Anterior cingulate cortex (tissue), 58 donors: ENCODE results near the gene CTPS1.

Experiments used
- DNase-seq, 58 donors: peaks; one replicate each; lab custom pipeline; 2025; lab: John Stamatoyannopoulos, UW

CTPS1 gene

DNA sequence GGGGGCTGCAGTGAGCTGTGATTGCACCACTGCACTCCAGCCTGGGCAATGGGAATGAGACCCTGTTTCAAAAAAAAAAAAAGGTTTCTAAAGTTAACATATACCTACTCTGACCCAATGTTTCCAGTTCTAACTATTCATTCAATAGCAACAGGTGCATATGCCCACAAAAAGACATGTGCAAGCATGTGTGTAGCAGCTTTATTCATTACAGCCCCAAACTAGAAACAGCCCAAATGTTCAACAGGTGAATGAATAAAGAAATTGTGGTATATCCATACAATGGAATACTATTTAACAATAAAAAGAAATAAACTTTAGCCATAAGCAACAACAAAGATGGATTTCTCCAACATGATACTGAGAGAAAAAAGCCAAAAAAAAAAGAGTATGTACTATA lies 21.3 kb upstream of the CTPS1 start:
- no peak for DNase-seq

DNA sequence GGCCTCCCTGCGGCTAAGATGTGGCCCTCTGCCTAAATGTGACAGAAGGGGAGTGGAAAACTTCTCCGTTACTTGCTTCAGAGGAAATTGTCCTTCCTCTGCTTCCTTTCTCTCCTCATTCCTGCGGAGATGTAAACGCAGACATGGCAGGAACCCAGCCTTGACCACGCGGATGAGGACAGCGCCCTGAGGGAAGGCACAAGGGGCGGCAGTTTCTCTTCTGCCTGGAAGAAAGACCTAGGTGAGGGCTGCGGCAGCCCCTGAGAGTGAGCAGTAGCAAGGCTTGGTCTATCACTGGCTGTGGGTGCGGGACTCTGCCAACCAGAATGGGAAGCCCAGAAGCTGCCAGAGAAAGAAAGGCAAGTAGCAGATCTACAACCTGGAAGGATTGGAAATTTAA lies 14.0 kb upstream of the CTPS1 start:
- DNase-seq, result no peak

DNA sequence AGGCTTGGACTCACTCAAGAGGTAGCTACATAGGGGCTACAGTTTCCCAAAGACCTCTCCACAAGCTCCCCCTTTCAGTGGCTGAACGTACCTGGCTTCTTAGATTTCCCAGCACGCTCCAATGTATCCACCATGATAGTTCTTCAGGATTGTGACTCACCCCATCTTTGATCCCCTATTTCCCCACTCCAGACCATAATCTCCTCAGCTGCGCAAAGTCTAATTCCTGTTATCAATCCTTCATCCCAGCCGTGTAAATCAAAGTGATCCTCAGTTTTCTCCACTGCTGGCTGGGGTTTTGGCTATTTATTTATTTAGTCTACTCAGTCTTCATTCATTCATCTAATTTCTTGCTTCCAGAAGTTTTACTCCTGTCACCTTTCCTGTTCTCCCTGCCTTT lies 13.1 kb upstream of the CTPS1 start:
- no peak for DNase-seq

DNA sequence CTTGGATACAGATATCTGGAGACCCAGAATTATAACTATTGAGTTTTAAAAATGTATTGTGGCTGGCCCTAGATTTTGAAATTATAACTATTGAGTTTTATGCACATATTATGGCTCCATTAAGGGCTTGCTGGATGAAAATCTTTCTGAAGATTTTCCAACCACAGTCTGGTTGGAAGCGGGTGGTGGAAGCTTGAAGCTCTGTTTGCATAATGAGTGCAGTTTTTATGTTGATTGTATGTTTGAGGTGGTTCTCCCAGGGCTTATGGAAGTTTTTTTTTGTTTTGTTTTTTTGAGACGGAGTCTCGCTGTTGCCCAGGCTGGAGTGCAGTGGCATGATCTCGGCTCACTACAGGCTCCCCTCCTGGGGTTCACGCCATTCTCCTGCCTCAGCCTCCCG lies 10.1 kb upstream of the CTPS1 start:
- DNase-seq, result no peak

DNA sequence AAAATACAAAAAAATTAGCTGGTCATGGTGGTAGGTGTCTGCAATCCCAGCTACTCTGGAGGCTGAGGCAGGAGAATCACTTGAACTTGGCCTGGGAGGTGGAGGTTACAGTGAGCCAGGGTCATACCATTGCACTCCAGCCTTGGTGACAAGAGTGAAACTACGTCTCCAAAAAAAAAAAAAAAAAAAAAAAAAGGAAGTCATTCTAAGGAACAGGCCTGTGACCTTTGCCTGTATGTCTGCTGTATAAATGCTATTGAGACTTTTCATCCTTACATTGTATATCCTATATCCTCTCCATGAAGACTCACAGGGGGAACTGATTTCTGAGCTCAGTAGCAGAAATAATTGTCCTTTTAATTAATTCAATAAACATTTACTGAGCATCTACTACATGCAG lies 7.5 kb upstream of the CTPS1 start:
- DNase-seq, result no peak

DNA sequence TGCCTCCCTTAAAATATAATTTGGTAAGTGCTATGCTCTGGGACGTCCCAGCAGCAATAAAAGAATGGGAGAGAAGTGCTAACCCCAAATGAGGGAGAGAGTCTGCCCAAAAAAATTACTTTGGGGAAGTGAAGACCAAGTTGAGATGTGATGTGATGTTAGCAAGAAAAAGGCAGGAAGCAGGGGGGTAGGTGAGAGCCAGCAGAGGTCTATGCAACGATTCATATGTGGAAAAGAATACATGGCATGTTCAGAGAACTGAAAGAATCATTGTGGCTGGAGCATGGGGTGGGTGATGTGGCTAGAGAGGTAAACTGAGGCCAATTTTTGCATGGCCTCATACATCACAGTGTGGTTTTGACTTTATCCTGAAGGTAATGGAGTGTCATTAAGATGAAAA lies 5.6 kb upstream of the CTPS1 start:
- DNase-seq, result no peak

DNA sequence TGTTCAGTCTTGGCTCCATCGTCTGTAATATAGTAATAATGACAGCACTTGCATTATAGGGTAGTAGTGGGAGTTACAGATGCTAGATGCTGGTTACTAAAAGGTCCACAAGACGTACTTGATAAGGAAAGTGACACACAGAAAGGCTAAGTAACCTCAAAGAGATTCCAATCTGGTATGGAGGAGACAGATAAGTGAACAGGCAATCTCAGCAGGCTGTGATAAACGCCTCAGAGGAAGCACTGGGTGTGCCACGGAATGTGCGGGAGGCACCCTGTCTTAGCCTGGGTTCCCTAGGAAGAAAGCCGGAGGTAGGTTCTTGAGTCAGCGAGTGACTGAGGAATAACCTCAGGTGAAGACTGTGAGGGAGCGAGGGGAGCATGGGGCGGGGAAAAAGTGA lies 4.6 kb upstream of the CTPS1 start:
- no peak for DNase-seq

DNA sequence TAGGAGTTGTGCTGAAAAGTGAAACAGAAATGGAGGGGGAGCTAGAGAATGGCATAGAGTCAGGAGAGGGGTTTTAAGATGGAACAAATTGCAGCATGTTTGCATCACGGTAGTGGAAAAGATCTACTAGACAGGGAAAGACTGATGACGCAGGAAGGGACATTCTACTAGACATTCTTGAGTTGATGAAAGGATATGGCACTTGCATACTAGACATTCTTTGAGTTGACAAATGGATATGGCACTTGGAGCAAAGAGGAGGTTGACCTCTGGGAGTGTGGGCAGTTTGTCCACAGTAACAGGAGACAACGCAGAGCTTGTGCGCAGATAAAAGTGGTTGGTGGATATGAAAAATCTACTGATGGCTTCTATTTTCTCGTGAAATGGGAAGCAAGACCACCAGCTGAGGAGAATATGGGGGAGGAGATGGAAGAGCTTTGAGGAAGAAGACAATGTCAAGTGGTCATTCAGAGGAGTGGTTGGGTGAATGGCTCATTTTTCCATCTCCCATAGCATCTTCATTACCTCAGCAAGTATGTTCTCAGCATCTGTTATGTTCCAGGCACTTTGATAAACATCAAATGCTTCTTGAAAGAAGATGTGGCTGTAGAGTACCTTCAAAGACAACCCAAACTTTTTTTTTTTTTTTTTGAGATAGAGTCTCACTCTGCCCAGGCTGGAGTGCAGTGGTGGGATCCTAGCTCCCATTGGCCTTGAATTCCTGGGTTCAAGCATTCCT lies 2.4 kb upstream of the CTPS1 start:
- no peak for DNase-seq

DNA sequence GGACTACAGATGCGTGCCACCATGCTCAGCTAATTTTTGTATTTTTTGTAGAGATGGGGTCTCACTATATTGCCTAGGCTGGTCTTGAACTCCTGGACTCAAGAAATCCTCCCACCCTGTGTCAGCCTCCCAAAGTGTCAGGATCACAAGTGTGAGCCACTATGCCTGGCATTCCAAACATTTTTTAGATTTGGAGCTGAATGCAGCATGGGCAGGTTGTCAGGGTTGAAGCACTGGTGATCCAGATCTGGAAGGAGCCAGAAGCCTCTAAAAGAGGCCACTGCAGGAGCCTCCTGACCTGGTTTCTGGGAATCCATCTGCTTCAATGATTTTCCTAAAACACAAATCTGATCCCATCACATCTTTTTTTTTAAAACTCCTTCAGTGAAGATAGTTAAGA lies 1.8 kb upstream of the CTPS1 start:
- no peak for DNase-seq

DNA sequence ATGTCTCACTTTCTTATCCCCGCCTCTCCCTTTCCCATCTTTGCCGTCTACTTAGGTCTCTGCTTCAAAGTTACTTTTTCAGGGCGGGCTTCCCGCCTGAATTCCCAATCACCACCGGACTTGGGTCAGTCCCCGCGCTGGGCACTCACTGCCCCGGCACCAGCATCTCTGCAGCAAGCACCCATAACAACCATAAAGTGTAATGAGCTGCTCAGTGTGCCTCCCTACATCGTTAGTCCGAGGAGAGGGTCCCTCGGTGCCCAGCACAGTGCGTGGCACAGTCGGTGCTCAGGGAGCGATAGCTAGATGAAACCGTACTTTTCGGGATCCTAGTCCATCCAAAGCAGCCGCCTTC lies 633 bp upstream of the CTPS1 start:
- peak in 1 of 58 donors; percentile 53 for DNase-seq

DNA sequence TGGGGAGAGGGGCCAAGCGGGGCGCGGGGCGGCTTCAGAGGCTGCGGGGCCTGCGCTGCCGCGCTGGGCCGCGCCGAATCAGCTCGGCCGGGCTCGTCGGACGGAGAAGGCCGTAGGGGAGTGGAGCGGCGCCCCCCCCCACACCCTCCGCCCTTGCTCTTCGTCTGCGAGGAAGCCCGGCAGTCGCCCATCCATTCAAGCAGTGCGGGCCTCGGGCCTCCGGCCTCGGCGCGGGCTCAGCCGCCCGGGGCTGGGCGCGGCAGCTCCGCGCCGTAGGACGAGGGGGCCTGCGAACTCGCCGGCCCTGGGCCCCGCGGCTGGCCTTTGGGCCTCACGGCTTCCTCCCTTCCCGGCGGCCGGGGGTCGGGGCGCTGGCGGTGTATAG lies 564 bp downstream of the CTPS1 start:
- peak in 3 of 58 donors; percentile 30 to 43 (median 33) for DNase-seq

DNA sequence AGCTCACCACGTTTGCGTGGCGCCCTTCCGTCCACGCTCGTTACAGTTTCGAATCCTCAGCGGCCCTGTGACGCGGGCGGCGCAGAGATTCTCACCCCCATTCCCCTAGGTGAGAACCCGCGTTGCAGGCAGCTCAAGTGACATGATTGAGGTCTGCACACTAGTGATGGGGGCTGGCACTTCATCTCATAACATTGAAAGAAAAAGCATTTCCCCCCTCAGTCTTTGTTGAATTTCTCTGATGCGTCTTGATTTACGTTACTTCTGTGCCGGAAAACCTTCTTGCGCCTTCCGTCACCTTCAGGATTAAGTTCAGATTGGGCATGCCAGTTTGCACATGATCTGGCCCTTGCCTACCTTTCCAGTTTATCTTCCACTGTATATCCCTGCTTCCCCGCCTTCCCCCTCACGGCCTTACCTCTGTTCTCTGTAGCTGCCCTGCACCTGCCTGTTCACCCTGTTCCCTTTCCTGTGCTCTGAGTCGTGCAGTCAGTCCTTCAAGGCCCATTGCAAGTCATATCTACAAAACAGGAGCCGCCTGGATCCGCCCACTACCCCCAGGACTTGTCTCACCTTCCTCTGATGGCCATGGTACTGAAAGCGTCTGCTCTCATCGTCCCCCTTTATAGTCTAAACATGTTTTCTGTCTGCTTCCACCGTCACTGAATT lies 1.1 kb downstream of the CTPS1 start:
- DNase-seq, result peak in 10 of 58 donors; percentile 3 to 48 (median 20)

DNA sequence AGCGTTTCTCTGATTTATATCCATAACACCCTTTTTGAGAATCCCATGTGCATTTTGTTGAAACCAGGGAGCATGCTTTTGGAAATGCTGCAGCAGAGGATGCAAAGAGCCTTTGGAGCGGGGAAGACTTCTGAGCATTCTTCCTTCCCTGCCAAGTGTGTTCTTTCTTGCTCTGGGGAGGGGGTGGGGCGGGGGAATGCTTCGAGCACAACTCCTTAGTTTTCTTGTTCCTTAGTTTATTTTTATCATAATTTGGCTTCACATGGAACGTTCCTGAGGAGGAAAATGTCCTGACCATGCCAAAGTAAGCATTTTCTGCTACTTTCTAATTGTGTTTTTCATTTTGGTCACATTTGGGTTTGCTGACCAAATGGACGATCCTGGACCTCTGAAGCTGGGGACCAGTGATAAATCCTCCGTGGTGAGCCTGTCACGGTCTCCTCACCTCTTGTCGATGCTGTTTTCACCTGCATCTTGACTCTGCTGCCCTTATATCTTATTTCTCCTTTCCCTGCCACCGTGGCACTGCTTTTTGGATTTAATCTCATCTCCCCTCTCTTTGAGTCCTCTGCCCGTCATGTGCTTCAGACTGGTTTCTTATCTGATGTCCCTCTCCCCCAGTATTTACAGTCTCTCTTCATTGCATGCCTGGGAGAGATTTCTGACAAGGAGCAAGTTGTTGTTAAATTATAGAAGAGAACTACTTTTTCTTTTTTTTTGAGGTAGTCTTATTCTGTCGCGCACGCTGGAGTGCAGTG lies 2.4 kb downstream of the CTPS1 start:
- DNase-seq, result no peak

DNA sequence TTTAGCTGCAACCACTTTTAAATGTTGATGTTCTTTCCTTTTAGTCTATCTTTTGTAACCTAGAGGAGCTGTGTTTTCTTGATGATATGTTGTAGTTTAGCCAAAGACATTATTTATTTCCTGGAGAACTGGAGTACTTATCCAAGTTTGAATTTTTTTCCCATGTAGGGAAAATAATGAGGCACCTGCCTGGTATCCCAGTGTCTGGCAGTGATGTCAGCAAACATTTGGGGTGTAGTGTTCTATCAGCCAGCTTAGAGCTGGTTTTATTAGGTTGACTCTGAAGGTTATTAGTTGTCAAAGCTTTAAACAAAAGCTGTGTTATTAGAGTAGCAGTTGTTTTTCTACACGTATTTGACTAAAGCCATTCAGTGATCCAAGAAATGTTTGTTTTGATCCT lies 3.2 kb downstream of the CTPS1 start:
- DNase-seq, result no peak

DNA sequence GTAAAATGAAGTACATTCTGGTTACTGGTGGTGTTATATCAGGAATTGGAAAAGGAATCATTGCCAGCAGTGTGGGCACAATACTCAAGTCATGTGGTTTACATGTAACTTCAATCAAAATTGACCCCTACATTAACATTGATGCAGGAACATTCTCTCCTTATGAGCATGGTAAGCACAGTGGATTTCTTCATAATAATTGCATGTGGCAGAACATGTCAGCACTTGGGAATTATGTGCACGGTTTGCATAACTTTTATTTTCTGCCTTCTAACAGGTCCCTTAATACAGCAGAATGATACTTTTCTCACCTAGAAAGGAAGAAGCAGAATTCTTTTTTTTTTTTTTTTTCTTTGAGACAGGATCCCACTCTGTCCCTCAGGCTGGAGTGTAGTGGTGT lies 3.8 kb downstream of the CTPS1 start:
- DNase-seq, result no peak

DNA sequence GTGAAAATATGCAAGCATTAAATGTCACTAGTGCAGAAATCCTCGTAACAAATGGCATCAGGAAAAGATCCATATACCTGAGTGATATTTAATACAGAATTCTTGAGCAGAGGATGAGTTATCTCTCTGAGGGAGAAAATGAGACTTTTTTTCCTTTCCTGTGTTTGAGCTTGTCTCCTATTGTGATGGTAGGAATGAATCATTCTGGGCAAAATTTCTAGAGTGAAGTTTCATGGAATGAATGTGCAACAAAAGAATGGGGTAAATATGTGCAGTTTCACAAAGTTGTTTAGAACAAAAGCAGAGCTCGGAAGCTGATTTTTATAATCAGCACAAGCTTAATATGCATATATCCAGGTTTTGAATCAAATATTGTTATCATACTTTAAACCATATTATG lies 4.6 kb downstream of the CTPS1 start:
- DNase-seq, result no peak

DNA sequence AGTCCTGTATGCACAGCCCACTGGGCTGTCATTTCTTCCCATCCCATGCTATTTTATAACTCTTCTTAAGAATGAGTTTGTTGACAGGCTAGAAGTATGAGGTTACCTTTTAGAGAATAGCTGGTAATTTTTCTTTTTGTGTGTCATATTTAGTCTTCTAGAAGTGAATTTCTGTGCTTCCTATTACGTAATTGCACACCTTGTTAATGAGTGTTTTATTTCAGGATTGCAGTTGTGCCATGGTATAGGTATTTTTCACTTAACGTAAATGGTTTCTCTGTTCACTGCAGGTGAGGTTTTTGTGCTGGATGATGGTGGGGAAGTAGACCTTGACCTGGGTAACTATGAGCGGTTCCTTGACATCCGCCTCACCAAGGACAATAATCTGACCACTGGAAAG lies 5.0 kb downstream of the CTPS1 start:
- no peak for DNase-seq

DNA sequence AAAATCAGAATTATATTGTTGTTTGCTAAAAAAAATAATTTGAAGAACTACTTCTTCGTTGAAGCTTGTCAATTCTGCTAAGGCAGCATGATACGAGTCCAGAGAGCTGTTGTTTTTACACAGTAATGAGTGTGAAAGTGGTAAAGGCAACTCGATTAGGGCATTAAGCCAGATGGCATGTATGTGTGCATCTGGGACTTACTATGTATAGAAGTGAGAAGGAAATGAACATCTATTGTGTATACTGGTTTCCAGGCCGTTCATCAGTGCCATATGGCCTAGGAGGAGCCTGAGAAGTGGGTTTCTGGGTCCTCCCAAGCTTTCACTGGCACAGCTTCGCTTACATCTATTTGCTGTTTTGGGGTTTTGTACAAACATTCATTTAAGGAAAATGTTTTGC lies 5.7 kb downstream of the CTPS1 start:
- no peak for DNase-seq

DNA sequence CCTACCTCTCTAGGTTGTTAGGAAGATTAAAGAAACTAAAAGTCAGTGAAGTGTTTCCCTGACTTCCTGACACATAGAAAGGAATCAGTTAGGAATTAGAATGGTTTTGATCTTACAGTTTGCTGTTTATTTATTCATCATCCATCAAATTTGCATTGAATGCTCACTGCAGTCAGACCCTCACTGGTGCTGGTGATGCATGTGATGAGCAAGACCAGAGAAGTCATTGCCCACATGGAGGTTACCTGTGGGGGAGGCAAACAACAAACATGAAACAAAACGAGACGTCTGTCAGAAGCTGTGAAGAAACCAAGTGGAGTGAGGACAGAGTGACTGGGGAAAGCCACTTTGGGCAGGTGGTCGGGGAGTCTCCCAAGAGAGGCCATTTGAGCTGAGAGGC lies 6.4 kb downstream of the CTPS1 start:
- no peak for DNase-seq

DNA sequence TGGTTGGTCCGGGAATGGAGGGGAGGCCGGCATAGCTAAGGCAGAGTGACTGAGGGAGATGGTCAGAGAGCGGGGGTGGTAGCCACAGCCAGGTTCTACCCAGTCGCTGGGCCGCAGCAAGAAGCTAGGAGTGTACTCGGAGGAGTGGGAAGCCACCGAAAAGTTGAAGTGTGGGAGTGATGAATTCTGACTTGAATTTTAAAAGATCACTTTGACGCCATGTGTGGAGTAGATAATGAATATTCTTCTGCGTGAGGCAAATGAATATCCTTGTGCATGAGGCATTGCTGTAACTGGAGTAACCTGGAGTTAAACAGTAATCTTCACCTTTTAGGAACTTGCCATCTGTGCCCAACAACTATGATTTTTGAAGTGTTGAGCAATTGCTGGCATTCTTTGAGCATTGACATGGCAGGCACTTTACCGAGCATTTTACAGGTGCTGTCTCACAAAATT lies 6.9 kb downstream of the CTPS1 start:
- no peak for DNase-seq

DNA sequence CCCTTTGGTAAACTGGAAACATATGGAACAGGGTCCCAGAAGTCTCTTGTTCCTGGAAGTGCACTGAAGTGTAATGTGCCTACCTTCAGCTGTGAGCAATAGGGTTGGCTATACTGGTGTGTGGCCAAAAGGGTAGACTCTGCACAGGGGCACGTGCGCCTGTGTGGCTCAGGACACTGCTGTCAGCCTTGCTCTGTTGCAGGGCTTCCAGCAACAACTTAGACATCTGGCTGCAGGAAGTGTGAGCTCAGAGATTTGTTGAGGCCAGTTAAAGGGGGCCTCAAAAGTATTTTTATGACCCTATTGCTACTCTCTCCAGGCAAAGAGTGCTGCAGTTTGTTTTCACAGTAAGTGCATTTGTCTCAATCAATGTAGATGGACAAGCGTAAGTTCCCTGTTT lies 7.5 kb downstream of the CTPS1 start:
- DNase-seq, result no peak
